Measurements from ENCODE around the gene CA10.

GRCh38 chr17:51801626-51802025 is 356.9 kb downstream of the CA10 start:
- TF ChIP-seq, protein P1, sequence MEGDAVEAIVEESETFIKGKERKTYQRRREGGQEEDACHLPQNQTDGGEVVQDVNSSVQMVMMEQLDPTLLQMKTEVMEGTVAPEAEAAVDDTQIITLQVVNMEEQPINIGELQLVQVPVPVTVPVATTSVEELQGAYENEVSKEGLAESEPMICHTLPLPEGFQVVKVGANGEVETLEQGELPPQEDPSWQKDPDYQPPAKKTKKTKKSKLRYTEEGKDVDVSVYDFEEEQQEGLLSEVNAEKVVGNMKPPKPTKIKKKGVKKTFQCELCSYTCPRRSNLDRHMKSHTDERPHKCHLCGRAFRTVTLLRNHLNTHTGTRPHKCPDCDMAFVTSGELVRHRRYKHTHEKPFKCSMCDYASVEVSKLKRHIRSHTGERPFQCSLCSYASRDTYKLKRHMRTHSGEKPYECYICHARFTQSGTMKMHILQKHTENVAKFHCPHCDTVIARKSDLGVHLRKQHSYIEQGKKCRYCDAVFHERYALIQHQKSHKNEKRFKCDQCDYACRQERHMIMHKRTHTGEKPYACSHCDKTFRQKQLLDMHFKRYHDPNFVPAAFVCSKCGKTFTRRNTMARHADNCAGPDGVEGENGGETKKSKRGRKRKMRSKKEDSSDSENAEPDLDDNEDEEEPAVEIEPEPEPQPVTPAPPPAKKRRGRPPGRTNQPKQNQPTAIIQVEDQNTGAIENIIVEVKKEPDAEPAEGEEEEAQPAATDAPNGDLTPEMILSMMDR (conservative IDR thresholded peaks at IDR 0.05; ENCODE audit: low read length) = no peak
- TF ChIP-seq EZH2phosphoT487 (IDR thresholded peaks at IDR 0.05; ENCODE audit: borderline replicate concordance) = no peak
